ENCODE results near the gene VWA3A.

DNA sequence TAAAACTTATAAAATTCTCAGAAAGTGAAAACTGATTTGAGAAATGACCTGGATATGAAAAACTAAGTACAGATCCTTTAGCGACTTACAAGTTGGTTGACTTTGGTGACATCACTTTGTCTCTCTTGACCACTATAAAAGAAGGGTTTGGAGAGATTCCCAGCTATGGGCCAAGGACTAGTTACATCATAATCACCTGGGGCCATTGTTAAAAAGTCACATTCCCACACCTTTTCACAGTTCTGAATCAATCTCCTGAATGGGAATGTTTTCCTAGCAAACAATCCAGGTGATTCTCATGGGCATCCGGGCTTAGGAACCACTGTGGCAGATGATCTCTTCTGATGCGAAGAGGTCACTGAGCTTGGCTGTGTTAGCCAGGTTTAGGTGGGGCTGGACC lies 620 bp upstream of the VWA3A start:
- TF ChIP-seq, protein P1, sequence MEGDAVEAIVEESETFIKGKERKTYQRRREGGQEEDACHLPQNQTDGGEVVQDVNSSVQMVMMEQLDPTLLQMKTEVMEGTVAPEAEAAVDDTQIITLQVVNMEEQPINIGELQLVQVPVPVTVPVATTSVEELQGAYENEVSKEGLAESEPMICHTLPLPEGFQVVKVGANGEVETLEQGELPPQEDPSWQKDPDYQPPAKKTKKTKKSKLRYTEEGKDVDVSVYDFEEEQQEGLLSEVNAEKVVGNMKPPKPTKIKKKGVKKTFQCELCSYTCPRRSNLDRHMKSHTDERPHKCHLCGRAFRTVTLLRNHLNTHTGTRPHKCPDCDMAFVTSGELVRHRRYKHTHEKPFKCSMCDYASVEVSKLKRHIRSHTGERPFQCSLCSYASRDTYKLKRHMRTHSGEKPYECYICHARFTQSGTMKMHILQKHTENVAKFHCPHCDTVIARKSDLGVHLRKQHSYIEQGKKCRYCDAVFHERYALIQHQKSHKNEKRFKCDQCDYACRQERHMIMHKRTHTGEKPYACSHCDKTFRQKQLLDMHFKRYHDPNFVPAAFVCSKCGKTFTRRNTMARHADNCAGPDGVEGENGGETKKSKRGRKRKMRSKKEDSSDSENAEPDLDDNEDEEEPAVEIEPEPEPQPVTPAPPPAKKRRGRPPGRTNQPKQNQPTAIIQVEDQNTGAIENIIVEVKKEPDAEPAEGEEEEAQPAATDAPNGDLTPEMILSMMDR (conservative IDR thresholded peaks at IDR 0.05; ENCODE audit: low read depth, low read length): no peak
- TF ChIP-seq RCOR1 (IDR thresholded peaks at IDR 0.05; ENCODE audit: insufficient replicate concordance, low read length) (no peak), RAD21 (IDR thresholded peaks at IDR 0.05; ENCODE audit: low read length) (no peak), POLR2A (IDR thresholded peaks at IDR 0.05; ENCODE audit: low read depth, low read length) (no peak), CEBPB (IDR thresholded peaks at IDR 0.05; ENCODE audit: low read depth, low read length) (no peak), MAZ (IDR thresholded peaks at IDR 0.05; ENCODE audit: borderline replicate concordance, low read depth, low read length) (no peak), MXI1 (IDR thresholded peaks at IDR 0.05; ENCODE audit: borderline replicate concordance, low read depth, low read length) (no peak), NFE2L2 (IDR thresholded peaks at IDR 0.05; ENCODE audit: low read depth, low read length) (no peak), RFX5 (IDR thresholded peaks at IDR 0.05; ENCODE audit: low read depth, low read length) (no peak), FOS (IDR thresholded peaks at IDR 0.05; ENCODE audit: low read depth, low read length) (no peak)
- TF ChIP-seq, protein P2, sequence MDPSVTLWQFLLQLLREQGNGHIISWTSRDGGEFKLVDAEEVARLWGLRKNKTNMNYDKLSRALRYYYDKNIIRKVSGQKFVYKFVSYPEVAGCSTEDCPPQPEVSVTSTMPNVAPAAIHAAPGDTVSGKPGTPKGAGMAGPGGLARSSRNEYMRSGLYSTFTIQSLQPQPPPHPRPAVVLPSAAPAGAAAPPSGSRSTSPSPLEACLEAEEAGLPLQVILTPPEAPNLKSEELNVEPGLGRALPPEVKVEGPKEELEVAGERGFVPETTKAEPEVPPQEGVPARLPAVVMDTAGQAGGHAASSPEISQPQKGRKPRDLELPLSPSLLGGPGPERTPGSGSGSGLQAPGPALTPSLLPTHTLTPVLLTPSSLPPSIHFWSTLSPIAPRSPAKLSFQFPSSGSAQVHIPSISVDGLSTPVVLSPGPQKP (IDR thresholded peaks at IDR 0.05; ENCODE audit: borderline replicate concordance, low read depth, low read length): no peak
- TF ChIP-seq, protein P3, sequence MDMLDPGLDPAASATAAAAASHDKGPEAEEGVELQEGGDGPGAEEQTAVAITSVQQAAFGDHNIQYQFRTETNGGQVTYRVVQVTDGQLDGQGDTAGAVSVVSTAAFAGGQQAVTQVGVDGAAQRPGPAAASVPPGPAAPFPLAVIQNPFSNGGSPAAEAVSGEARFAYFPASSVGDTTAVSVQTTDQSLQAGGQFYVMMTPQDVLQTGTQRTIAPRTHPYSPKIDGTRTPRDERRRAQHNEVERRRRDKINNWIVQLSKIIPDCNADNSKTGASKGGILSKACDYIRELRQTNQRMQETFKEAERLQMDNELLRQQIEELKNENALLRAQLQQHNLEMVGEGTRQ (IDR thresholded peaks at IDR 0.05; ENCODE audit: low read depth, low read length): no peak

All from IMR-90 (cell line).